ENCODE data around the gene GREM2.

GRCh38 chr1:240503558-240503957 is 108.4 kb downstream of the GREM2 start:
- TF ChIP-seq SIN3A (IDR thresholded peaks at IDR 0.05; ENCODE audit: borderline replicate concordance, insufficient read depth, low read depth, low read length) (no peak), CTCF (IDR thresholded peaks at IDR 0.05) (no peak), TCF7L2 (IDR thresholded peaks at IDR 0.05; ENCODE audit: low read depth, low read length) (no peak)
